ENCODE data around the gene PLD1.

DNA sequence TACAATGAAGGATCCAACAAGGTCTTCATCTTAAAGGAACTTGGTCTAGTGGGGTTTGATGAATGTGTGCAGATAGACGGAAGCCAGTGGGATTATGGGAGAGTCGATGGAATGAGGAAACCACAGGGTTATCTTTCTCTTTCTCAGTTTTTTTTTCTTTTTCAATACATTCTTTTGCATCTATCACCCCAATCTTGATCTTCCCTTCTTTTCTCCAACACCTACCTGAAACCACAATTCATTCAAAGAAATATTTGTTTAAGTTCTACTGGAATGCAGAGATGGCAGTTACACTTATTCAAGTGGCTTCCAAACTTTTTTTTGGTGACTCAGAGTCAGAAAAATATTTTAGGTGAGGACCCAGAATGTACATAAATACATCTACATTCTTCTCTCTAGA lies 34.6 kb upstream of the PLD1 start:
- TF ChIP-seq, protein P1, sequence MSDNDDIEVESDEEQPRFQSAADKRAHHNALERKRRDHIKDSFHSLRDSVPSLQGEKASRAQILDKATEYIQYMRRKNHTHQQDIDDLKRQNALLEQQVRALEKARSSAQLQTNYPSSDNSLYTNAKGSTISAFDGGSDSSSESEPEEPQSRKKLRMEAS (IDR thresholded peaks at IDR 0.05), result no peak
- TF ChIP-seq SP1 (IDR thresholded peaks at IDR 0.05), result no peak
- TF ChIP-seq, protein P2, sequence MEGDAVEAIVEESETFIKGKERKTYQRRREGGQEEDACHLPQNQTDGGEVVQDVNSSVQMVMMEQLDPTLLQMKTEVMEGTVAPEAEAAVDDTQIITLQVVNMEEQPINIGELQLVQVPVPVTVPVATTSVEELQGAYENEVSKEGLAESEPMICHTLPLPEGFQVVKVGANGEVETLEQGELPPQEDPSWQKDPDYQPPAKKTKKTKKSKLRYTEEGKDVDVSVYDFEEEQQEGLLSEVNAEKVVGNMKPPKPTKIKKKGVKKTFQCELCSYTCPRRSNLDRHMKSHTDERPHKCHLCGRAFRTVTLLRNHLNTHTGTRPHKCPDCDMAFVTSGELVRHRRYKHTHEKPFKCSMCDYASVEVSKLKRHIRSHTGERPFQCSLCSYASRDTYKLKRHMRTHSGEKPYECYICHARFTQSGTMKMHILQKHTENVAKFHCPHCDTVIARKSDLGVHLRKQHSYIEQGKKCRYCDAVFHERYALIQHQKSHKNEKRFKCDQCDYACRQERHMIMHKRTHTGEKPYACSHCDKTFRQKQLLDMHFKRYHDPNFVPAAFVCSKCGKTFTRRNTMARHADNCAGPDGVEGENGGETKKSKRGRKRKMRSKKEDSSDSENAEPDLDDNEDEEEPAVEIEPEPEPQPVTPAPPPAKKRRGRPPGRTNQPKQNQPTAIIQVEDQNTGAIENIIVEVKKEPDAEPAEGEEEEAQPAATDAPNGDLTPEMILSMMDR (IDR thresholded peaks at IDR 0.05; ENCODE audit: low read depth, low read length, missing input control), result no peak
- TF ChIP-seq, protein P3, sequence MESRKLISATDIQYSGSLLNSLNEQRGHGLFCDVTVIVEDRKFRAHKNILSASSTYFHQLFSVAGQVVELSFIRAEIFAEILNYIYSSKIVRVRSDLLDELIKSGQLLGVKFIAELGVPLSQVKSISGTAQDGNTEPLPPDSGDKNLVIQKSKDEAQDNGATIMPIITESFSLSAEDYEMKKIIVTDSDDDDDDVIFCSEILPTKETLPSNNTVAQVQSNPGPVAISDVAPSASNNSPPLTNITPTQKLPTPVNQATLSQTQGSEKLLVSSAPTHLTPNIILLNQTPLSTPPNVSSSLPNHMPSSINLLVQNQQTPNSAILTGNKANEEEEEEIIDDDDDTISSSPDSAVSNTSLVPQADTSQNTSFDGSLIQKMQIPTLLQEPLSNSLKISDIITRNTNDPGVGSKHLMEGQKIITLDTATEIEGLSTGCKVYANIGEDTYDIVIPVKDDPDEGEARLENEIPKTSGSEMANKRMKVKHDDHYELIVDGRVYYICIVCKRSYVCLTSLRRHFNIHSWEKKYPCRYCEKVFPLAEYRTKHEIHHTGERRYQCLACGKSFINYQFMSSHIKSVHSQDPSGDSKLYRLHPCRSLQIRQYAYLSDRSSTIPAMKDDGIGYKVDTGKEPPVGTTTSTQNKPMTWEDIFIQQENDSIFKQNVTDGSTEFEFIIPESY (IDR thresholded peaks at IDR 0.05), result no peak
- TF ChIP-seq RAD21 (IDR thresholded peaks at IDR 0.05), result no peak
- no peak for TF ChIP-seq GABPA (IDR thresholded peaks at IDR 0.05 in 1 of 2, conservative IDR thresholded peaks at IDR 0.05 in 1 of 2)
- TF ChIP-seq, protein P4, sequence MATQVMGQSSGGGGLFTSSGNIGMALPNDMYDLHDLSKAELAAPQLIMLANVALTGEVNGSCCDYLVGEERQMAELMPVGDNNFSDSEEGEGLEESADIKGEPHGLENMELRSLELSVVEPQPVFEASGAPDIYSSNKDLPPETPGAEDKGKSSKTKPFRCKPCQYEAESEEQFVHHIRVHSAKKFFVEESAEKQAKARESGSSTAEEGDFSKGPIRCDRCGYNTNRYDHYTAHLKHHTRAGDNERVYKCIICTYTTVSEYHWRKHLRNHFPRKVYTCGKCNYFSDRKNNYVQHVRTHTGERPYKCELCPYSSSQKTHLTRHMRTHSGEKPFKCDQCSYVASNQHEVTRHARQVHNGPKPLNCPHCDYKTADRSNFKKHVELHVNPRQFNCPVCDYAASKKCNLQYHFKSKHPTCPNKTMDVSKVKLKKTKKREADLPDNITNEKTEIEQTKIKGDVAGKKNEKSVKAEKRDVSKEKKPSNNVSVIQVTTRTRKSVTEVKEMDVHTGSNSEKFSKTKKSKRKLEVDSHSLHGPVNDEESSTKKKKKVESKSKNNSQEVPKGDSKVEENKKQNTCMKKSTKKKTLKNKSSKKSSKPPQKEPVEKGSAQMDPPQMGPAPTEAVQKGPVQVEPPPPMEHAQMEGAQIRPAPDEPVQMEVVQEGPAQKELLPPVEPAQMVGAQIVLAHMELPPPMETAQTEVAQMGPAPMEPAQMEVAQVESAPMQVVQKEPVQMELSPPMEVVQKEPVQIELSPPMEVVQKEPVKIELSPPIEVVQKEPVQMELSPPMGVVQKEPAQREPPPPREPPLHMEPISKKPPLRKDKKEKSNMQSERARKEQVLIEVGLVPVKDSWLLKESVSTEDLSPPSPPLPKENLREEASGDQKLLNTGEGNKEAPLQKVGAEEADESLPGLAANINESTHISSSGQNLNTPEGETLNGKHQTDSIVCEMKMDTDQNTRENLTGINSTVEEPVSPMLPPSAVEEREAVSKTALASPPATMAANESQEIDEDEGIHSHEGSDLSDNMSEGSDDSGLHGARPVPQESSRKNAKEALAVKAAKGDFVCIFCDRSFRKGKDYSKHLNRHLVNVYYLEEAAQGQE (IDR thresholded peaks at IDR 0.05), result no peak
- TF ChIP-seq HNF4A (conservative IDR thresholded peaks at IDR 0.05), result no peak
- no peak for TF ChIP-seq TAF1 (conservative IDR thresholded peaks at IDR 0.05)
- TF ChIP-seq, protein P5, sequence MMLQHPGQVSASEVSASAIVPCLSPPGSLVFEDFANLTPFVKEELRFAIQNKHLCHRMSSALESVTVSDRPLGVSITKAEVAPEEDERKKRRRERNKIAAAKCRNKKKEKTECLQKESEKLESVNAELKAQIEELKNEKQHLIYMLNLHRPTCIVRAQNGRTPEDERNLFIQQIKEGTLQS (IDR thresholded peaks at IDR 0.05), result no peak
- no peak for TF ChIP-seq EGR1 (IDR thresholded peaks at IDR 0.05; ENCODE audit: low read depth in 2 of 2)
